AG04449 (cell line): ENCODE measurements around the gene TLNRD1.
A peak's percentile ranks its signal among the peaks of the same experiment; 100 is the strongest.

Source experiments
- CTCF ChIA-PET: fragments of 350-600 bp; formaldehyde crosslinking; extraction: SDS; loops from one replicate; lab custom pipeline; 2021; ENCODE audit warnings: antibody characterized with exemption; lab: Yijun Ruan, JAX
- POLR2A ChIA-PET: fragments of 400-600, 350-600 bp; formaldehyde crosslinking; extraction: SDS; loops from one replicate; lab custom pipeline; 2020; ENCODE audit warnings: antibody characterized with exemption, inconsistent platforms; lab: Yijun Ruan, JAX
- DNase-seq: peaks from one replicate; pipeline ENCODE4 v3.0.0-alpha.2; 2010; ENCODE audit warnings: low read depth, low spot score
- H3K4me3 ChIP-seq: 2 replicates; pipeline ENCODE4 v1.5.1; 2011; ENCODE audit warnings: low read depth, mild to moderate bottlenecking, control low read depth, low read length
- TF ChIP-seq, protein P1 (sequence below): IDR thresholded peaks from one replicate; pipeline ENCODE4 v1.5.1; 2011; ENCODE audit warnings: mild to moderate bottlenecking, moderate library complexity, low read length, control low read depth, inconsistent platforms; ENCODE audit not compliant: insufficient read depth; ENCODE audit errors: missing control alignments

The TLNRD1 gene

DNA sequence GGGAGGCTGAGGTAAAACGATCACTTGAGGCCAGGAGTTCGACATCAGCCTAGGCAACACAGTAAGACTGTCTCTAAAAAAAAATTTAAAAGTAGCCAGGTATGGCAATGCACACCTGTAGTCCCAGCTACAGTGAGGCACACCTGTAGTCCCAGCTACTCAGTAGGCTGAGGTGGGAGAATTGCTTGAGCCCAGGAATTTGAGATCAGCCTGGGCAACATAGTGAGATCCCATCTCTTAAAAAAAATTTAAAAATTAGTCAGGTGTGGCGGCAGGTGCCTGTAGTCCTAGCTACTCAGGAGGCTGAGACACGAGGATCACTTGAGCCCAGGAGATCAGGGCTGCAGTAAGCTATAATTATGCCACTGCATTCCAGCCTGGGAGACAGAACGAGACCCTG is 17.9 kb upstream of the TLNRD1 start:
- no peak for DNase-seq
- CTCF ChIA-PET = interaction anchor here (1.4 to 1.8 kb wide), 2 partner anchors 13 to 126 kb away, joined by 3 to 5 read pairs; no protein-coding TSS in a partner anchor
- no peak overlapping the region for H3K4me3 ChIP-seq
- TF ChIP-seq, protein P1, sequence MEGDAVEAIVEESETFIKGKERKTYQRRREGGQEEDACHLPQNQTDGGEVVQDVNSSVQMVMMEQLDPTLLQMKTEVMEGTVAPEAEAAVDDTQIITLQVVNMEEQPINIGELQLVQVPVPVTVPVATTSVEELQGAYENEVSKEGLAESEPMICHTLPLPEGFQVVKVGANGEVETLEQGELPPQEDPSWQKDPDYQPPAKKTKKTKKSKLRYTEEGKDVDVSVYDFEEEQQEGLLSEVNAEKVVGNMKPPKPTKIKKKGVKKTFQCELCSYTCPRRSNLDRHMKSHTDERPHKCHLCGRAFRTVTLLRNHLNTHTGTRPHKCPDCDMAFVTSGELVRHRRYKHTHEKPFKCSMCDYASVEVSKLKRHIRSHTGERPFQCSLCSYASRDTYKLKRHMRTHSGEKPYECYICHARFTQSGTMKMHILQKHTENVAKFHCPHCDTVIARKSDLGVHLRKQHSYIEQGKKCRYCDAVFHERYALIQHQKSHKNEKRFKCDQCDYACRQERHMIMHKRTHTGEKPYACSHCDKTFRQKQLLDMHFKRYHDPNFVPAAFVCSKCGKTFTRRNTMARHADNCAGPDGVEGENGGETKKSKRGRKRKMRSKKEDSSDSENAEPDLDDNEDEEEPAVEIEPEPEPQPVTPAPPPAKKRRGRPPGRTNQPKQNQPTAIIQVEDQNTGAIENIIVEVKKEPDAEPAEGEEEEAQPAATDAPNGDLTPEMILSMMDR = no peak
- POLR2A ChIA-PET = no interaction called here

DNA sequence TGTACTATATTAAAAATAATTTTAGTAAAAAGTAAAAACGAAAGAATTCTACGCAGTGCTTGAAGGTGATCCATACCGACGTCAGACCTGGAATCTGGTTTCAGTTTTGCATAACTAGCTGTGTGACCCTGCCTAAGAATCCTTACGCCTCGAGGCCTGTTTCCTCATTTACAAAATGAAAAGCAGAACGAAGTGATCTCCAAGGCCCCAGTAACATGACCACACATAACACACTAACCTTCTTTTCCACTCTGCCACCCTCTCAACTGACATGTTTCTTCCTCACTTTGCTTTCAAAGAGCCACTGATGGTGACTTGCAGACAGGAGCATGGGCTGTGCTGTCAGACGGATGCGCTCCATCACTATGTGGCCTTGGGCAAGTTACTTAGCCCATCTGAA is 15.9 kb upstream of the TLNRD1 start:
- CTCF ChIA-PET = interaction anchor here (1.1 to 5.6 kb wide), 5 partner anchors 8 to 417 kb away, joined by 3 to 34 read pairs (median 10); no protein-coding TSS in a partner anchor
- H3K4me3 ChIP-seq = no peak overlapping the region
- POLR2A ChIA-PET = no interaction called here
- no peak for DNase-seq
- TF ChIP-seq, protein P1 = no peak

DNA sequence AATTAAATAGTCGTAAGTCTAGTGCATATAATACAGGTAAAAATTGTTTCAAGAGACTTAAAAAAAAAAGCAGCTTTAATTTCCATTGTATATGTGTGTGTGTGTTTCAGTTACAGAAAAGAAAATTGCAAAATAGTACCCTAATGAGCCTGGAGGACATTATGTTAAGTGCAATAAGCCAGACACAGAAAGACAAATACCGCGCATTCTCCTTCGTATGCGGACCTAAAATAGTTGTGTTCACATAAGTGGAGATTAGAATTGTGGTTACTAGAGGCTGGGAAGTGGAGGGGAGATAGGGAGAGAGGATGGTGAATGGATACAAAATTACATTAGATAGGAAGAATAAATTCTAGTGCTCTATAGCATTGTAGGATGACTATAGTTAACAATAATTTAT is 14.7 kb upstream of the TLNRD1 start:
- POLR2A ChIA-PET = no interaction called here
- TF ChIP-seq, protein P1 = no peak
- CTCF ChIA-PET = interaction anchor here (1.5 to 5.6 kb wide), 5 partner anchors 9 to 282 kb away, joined by 3 to 34 read pairs (median 10); no protein-coding TSS in a partner anchor
- no peak overlapping the region for H3K4me3 ChIP-seq
- DNase-seq = no peak

DNA sequence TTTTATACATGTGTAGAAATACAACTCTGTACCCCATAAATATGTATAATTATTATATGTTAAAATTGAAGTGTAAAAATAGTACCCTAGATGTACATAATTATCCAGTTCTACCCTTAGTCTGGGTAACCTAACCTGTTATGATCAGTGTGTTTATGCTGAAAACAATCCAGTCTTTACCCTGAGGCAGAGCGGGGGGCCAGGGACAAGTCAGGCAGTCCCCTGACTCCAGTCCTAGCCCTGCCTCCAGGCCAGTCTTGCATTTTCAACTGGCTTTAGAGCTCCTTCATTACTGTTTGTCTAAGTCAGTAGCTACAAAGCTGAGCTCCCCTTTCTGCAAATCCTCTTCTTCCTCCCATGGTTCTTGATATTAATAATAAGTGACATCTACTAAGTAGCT is 14.2 kb upstream of the TLNRD1 start:
- no peak for DNase-seq
- CTCF ChIA-PET = interaction anchor here (1.5 to 5.6 kb wide), 5 partner anchors 9 to 282 kb away, joined by 3 to 34 read pairs (median 10); no protein-coding TSS in a partner anchor
- no peak overlapping the region for H3K4me3 ChIP-seq
- POLR2A ChIA-PET = no interaction called here
- TF ChIP-seq, protein P1 = no peak

DNA sequence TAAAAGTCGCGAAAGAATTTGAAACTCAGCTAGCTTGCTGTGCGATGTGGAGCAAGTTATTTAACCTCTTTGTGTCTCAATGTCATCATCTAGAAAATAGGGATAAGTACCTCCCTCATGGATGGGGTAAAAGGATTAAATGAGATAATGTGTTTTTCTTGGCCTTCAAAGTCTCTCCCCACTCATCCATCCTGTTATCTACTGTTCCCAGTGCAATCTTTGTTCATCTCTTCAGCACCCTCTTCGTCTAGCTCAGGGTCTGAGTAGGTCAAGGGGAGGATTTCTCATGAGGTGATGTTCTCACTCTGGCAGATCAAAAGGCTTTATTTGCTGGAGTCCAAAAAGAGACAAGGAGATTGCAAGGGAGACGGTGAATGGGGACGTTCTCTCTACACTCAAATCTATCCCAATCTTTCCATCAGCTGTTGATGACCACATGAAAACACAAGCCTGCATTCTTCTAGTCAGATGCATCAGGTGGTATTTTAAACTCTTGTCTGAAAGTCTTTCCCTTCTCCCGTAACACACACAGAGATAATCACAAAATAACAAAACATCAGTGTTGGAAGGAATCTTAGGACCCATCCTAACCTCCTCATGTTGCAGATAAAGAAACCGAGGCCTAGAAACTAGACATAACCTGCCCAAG is 12.5 kb upstream of the TLNRD1 start:
- POLR2A ChIA-PET = no interaction called here
- H3K4me3 ChIP-seq = peak overlapping the region; percentile 90
- CTCF ChIA-PET = interaction anchor here (0.9 to 5.6 kb wide), 5 partner anchors 8 to 278 kb away, joined by 3 to 34 read pairs (median 9); no protein-coding TSS in a partner anchor
- no peak for DNase-seq
- TF ChIP-seq, protein P1 = no peak

DNA sequence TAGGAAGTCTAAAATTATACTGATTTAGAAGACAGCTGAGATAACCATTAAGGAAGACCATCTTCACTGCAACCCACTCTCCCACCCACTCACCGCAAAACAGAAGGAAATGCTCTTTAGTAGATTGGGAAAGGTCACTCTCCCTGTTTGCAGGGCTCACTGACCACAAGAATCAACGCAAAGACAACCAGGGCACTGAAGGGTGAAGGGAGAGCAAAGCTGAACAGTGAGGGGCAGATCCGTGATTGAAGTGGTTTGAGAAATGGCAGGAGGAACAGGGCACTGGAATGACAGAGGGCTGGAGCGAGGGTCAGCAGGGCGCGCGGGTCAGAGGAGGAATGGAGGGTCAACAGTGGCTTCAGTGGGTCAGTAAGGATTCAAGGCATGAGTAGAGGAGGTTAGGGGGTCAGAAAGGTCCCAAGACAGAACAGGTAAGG is 11.6 kb upstream of the TLNRD1 start:
- no peak for DNase-seq
- peak overlapping the region; percentile 90 for H3K4me3 ChIP-seq
- CTCF ChIA-PET = interaction anchor here (1.9 to 5.6 kb wide), 3 partner anchors 9 to 277 kb away, joined by 5 to 34 read pairs (median 9); no protein-coding TSS in a partner anchor
- TF ChIP-seq, protein P1 = no peak
- POLR2A ChIA-PET = no interaction called here
